ENCODE measurements around the gene KCTD1. TPM values are rescaled to one million over a fixed set of nuclear protein-coding genes. Genes with fewer than 3 reads are reported as not detected.

The KCTD1 gene
- total and polyA plus RNA-seq, 10 of the 15 experiments (the other 5 are each of a cell fraction or from before 2014, with no cell fraction given): 1.5 to 13.4 (median 5.5) TPM

DNA sequence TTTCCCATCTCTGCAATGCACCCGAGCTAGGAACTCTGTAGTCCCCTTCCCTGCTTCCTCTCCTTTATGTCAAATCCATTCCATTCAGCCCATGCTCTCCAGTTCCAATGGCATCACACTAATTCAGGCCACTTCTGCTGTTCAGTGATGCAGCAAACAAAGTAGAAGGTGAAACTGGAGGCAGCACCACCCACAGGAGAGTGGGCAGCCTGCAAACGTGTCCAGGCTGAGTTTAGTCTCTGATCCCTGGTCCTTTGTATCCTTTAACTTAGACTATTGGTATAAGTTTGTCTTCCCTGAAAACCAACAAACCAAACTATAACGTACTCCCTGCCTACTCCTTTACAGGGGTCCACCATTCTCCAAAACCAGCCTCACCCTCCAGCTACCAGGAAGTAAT lies 14.7 kb upstream of the KCTD1 start:
- Histone ChIP-seq H3K4me3 (no peak overlapping the region), H3K4me1 (ENCODE audit: control insufficient read depth, insufficient read depth, low read length) (no peaks in the 10 kb centered on the region), H4K20me1 (ENCODE audit: control insufficient read depth, insufficient read depth) (no peaks in the 10 kb centered on the region), H3K36me3 (ENCODE audit: control insufficient read depth in 2 of 2, insufficient read depth in 2 of 2, low read length in 1 of 2) (no peaks in the 10 kb centered on the region), H3K9me3 (replicated peaks; ENCODE audit: control insufficient read depth, insufficient read depth, low read length) (no peaks in the 10 kb centered on the region), H3K9ac (ENCODE audit: control insufficient read depth, insufficient read depth, low read length) (no peak overlapping the region), H3K27ac (ENCODE audit: control insufficient read depth, insufficient read depth) (no peak overlapping the region), H3K27me3 (replicated peaks in 1 of 2; ENCODE audit: control insufficient read depth in 2 of 2, insufficient read depth in 2 of 2, low read length in 1 of 2) (no peaks in the 10 kb centered on the region), H2AFZ (ENCODE audit: control insufficient read depth, low read depth, low read length) (no peak overlapping the region), H3K79me2 (ENCODE audit: control insufficient read depth, insufficient read depth, low read length) (no peaks in the 10 kb centered on the region), H3K4me2 (ENCODE audit: control insufficient read depth, insufficient read depth) (no peak overlapping the region)
- FAIRE-seq (no peak), ATAC-seq (no peak), DNase-seq (ENCODE audit: low read depth, low spot score) (no peak)
- TF ChIP-seq, protein P1, sequence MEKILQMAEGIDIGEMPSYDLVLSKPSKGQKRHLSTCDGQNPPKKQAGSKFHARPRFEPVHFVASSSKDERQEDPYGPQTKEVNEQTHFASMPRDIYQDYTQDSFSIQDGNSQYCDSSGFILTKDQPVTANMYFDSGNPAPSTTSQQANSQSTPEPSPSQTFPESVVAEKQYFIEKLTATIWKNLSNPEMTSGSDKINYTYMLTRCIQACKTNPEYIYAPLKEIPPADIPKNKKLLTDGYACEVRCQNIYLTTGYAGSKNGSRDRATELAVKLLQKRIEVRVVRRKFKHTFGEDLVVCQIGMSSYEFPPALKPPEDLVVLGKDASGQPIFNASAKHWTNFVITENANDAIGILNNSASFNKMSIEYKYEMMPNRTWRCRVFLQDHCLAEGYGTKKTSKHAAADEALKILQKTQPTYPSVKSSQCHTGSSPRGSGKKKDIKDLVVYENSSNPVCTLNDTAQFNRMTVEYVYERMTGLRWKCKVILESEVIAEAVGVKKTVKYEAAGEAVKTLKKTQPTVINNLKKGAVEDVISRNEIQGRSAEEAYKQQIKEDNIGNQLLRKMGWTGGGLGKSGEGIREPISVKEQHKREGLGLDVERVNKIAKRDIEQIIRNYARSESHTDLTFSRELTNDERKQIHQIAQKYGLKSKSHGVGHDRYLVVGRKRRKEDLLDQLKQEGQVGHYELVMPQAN (conservative IDR thresholded peaks at IDR 0.05): no peak
- no peak for TF ChIP-seq PRDM15 (CRISPR knock-in tag; IDR thresholded peaks at IDR 0.05)
- no peak for TF ChIP-seq HDGF (IDR thresholded peaks at IDR 0.05)
- CTCF ChIA-PET: interaction anchor here (1.1 kb wide), 1 partner anchor 179 kb away, joined by 4 read pairs; no protein-coding TSS in a partner anchor
- intact Hi-C loops (cut with micrococcal nuclease; ENCODE audit: unreplicated experiment): no loop called here
- in situ Hi-C loops (cut with MboI): no loop called here
- no TSS peak for BruUV-seq (replicated peaks)
- POLR2A ChIA-PET: no interaction called here
- RAD21 ChIA-PET (ENCODE audit: unreplicated experiment): no interaction called here
- SMC1A ChIA-PET (ENCODE audit: uncharacterized antibody, unreplicated experiment): no interaction called here
- 30% methylated on average over 3 of the region's 3 CpGs for WGBS (ENCODE audit: insufficient coverage, insufficient replicate concordance, low lambda C conversion rate, missing lambda C conversion rate)
